OCI-LY3 (cell line): ENCODE data around the gene RNF144B.
A peak's percentile ranks its signal among the peaks of the same experiment; 100 is the strongest.

Experiments used
- H2AFZ ChIP-seq: fragments of 200-600, 300-600 bp; shearing (Covaris generic); 2 replicates; pipeline ENCODE4 v1.6.0; 2014; ENCODE audit warnings: antibody characterized with exemption, low read depth, low read length
- H3K27ac ChIP-seq: fragments of 200-600, 300-600 bp; sonication (generic); 2 replicates; pipeline ENCODE4 v1.5.1; 2014; ENCODE audit warnings: mild to moderate bottlenecking, low read length, moderate library complexity, mixed read lengths
- H3K27me3 ChIP-seq: fragments of 200-600, 300-600 bp; sonication (generic); 2 replicates; pipeline ENCODE4 v1.6.1; 2014; ENCODE audit warnings: low read depth, low read length, mixed read lengths
- H3K36me3 ChIP-seq: fragments of 200-600, 300-600 bp; sonication (generic); replicated peaks from 2 replicates; pipeline ENCODE3; 2014; ENCODE audit warnings: low read depth, low read length, mixed read lengths
- H3K4me1 ChIP-seq: fragments of 300-600, 200-600 bp; sonication (generic); 2 replicates; pipeline ENCODE4 v1.6.1; 2014; ENCODE audit warnings: low read length, mixed read lengths
- H3K4me2 ChIP-seq: fragments of 200-600, 300-600 bp; sonication (generic); 2 replicates; pipeline ENCODE4 v1.6.1; 2014; ENCODE audit warnings: low read length, mixed read lengths
- H3K4me3 ChIP-seq: fragments of 300-600, 200-600 bp; sonication (generic); 2 replicates; pipeline ENCODE4 v1.5.1; 2014; ENCODE audit warnings: antibody characterized with exemption, mild to moderate bottlenecking, low read length, moderate library complexity
- H3K79me2 ChIP-seq: fragments of 300-600, 200-600 bp; shearing (Covaris generic); 2 replicates; pipeline ENCODE4 v1.6.1; 2014; ENCODE audit warnings: mild to moderate bottlenecking, low read length, mixed read lengths
- H3K9ac ChIP-seq: fragments of 300-600, 200-600 bp; shearing (Covaris generic); 2 replicates; pipeline ENCODE4 v1.6.0; 2014; ENCODE audit warnings: mild to moderate bottlenecking, low read length, moderate library complexity
- H3K9me3 ChIP-seq: fragments of 200-600, 300-600 bp; shearing (Covaris generic); 2 replicates; pipeline ENCODE4 v1.6.1; 2014; ENCODE audit warnings: low read length, mixed read lengths; ENCODE audit not compliant: insufficient read depth
- H4K20me1 ChIP-seq: fragments of 200-600, 300-600 bp; sonication (generic); 2 replicates; pipeline ENCODE4 v1.6.1; 2016; ENCODE audit warnings: low read length, mixed read lengths; ENCODE audit not compliant: insufficient read depth
- CTCF ChIP-seq: fragments of 200-600, 300-600 bp; sonication (generic); IDR thresholded peaks from 2 replicates; pipeline ENCODE4 v1.5.1; 2014; ENCODE audit warnings: antibody characterized with exemption, low read length, low read depth
- EZH2phosphoT487 ChIP-seq: fragments of 200-600 bp; shearing (Covaris generic); IDR thresholded peaks from 2 replicates; pipeline ENCODE4 v1.6.1; 2018; ENCODE audit warnings: antibody characterized with exemption, mixed run types, low read depth

Gene RNF144B

DNA sequence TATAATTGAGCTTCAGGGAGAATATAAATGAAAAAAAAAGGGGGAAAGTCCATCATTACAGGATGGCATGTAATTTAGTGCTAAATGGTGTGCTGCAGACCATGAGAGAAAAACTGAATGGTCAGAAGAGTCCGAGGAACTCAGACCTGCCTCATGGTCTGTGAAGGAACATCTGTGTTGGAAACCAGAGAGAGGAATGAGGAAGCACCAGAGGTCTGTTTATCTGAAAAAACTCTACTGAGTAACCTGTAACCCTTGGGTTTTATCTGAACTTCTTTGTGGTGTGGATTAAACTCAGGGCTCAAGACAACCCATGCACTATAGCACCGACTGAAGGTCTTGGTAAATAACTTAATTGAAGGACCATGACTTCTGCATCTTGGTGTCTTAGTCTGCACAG, 108.1 kb downstream of the RNF144B start:
- Histone ChIP-seq H3K4me1 (peaks cover 66% of the 10 kb centered on the region), H3K27ac (no peak overlapping the region), H3K4me2 (no peak overlapping the region; the same call in 1 of the 2 replicates), H3K9ac (no peak overlapping the region), H4K20me1 (no peaks in the 10 kb centered on the region), H3K79me2 (no peaks in the 10 kb centered on the region), H3K4me3 (no peak overlapping the region), H3K9me3 (no peaks in the 10 kb centered on the region), H3K36me3 (no peaks in the 10 kb centered on the region), H3K27me3 (no peaks in the 10 kb centered on the region), H2AFZ (no peak overlapping the region)
- TF ChIP-seq CTCF (no peak), EZH2phosphoT487 (no peak)

- H3K27me3 ChIP-seq, result no peaks in the 10 kb centered on the region
- peaks cover 73% of the 10 kb centered on the region for H3K4me1 ChIP-seq
- peaks cover 5% of the 10 kb centered on the region; the same call in 1 of the 2 replicates for H3K79me2 ChIP-seq
- no peaks in the 10 kb centered on the region for H4K20me1 ChIP-seq
- H3K36me3 ChIP-seq, result no peaks in the 10 kb centered on the region
- H3K4me2 ChIP-seq, result no peak overlapping the region
- no peak overlapping the region for H3K9ac ChIP-seq
- TF ChIP-seq EZH2phosphoT487 (no peak), CTCF (no peak)
- H3K4me3 ChIP-seq, result no peak overlapping the region
- H3K9me3 ChIP-seq, result no peaks in the 10 kb centered on the region
- no peak overlapping the region for H2AFZ ChIP-seq
- no peak overlapping the region for H3K27ac ChIP-seq
Observed at GRCh38 chr6:18496462-18496861, 109.3 kb downstream of the RNF144B start.

GRCh38 chr6:18497006-18497405, 109.9 kb downstream of the RNF144B start:
- TF ChIP-seq EZH2phosphoT487 (no peak), CTCF (no peak)
- H3K4me1 ChIP-seq, result peaks cover 75% of the 10 kb centered on the region

DNA sequence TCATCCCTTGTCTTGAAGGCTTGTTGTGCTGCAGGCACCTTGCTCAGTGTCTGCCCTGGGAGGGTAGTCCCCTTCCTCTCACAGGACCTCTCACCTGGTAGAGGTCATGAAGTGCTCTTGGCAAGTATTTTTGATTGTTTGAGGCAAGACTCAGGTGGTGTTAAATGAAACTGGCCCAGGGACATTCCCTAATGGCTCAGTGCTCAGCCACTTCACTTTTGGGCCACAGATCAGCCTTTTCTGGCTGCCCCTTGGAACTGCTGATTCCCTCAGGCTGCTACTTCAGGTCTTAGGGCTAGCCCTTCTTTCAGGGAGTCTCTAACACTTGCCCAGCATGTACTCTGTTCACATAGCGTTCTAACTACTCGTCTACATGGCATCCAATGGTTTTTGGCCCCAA, 111.3 kb downstream of the RNF144B start:
- Histone ChIP-seq H3K27ac (peak overlapping the region; percentile 29; the same call in 1 of the 2 replicates), H3K9me3 (no peaks in the 10 kb centered on the region), H4K20me1 (no peaks in the 10 kb centered on the region), H3K4me3 (0 out of 2 replicates have a peak overlapping the region, but pooled peaks have one; percentile 17), H3K9ac (no peak overlapping the region; the same call in 1 of the 2 replicates), H3K4me2 (peak overlapping the region; percentile 49), H3K36me3 (no peaks in the 10 kb centered on the region), H3K27me3 (no peaks in the 10 kb centered on the region), H3K4me1 (peaks cover 78% of the 10 kb centered on the region), H2AFZ (no peak overlapping the region), H3K79me2 (peaks cover 5% of the 10 kb centered on the region; the same call in 1 of the 2 replicates)
- TF ChIP-seq EZH2phosphoT487, result no peak
- no peak for TF ChIP-seq CTCF

More at GRCh38 chr6:18497006-18497405, 109.9 kb downstream of the RNF144B start:
- Histone ChIP-seq H3K79me2 (peaks cover 5% of the 10 kb centered on the region; the same call in 1 of the 2 replicates), H3K27me3 (no peaks in the 10 kb centered on the region), H3K9me3 (no peaks in the 10 kb centered on the region), H3K4me3 (no peak overlapping the region), H3K36me3 (no peaks in the 10 kb centered on the region), H3K27ac (no peak overlapping the region), H3K4me2 (no peak overlapping the region), H3K9ac (no peak overlapping the region), H4K20me1 (no peaks in the 10 kb centered on the region), H2AFZ (no peak overlapping the region)
